ENCODE data around the gene AVPI1.
"Not testable (repeated sequence)": the region's sequence is repeated elsewhere in the genome, so short reads cannot be mapped to it uniquely, and the experiment has no call there.

AVPI1 gene

GRCh38 chr10:97682042-97682441 is 5.0 kb downstream of the AVPI1 start:
- no peak for DNase-seq

- DNase-seq: no peak
Observed at GRCh38 chr10:97679594-97679993, 7.4 kb downstream of the AVPI1 start.

- no peak for DNase-seq
Observed at GRCh38 chr10:97676770-97677581, 10.1 kb downstream of the AVPI1 start.

GRCh38 chr10:97675222-97675621 is 11.8 kb downstream of the AVPI1 start:
- DNase-seq: no peak

GRCh38 chr10:97673736-97674525 is 13.1 kb downstream of the AVPI1 start:
- DNase-seq: no peak

- DNase-seq: no peak
Observed at GRCh38 chr10:97669571-97669970, 17.5 kb downstream of the AVPI1 start.

GRCh38 chr10:97667463-97667862 is 19.6 kb downstream of the AVPI1 start:
- no peak for DNase-seq

- no peak for DNase-seq
Observed at GRCh38 chr10:97666992-97667391, 20.0 kb downstream of the AVPI1 start.

GRCh38 chr10:97664282-97664850 is 22.7 kb downstream of the AVPI1 start:
- DNase-seq: no peak

GRCh38 chr10:97659589-97659988 is 27.5 kb downstream of the AVPI1 start:
- DNase-seq: no peak

- no peak for DNase-seq
Observed at GRCh38 chr10:97656777-97657176, 30.3 kb downstream of the AVPI1 start.

GRCh38 chr10:97651773-97652172 is 35.3 kb downstream of the AVPI1 start:
- no peak for DNase-seq

- DNase-seq: no peak
Observed at GRCh38 chr10:97650726-97651125, 36.3 kb downstream of the AVPI1 start.

GRCh38 chr10:97649405-97649750 is 37.7 kb downstream of the AVPI1 start:
- not testable (repeated sequence) for DNase-seq

GRCh38 chr10:97648562-97649404 is 38.3 kb downstream of the AVPI1 start:
- no peak for DNase-seq

- DNase-seq: no peak
Observed at GRCh38 chr10:97647556-97647955, 39.5 kb downstream of the AVPI1 start.

GRCh38 chr10:97644936-97645335 is 42.1 kb downstream of the AVPI1 start:
- no peak for DNase-seq

GRCh38 chr10:97643441-97643985 is 43.5 kb downstream of the AVPI1 start:
- no peak for DNase-seq

- DNase-seq: not testable (repeated sequence)
Observed at GRCh38 chr10:97642471-97643159, 44.4 kb downstream of the AVPI1 start.

- DNase-seq: no peak
Observed at GRCh38 chr10:97640868-97641811, 45.9 kb downstream of the AVPI1 start.

All from NCI-H2171 (cell line).